Stimulated activated CD4-positive, alpha-beta T cell treated with anti-CD3 and anti-CD28 coated beads, Interleukin-1b, Interleukin-23, amount 100 ng/mL, for 48 hours (primary cell): ENCODE results near the gene MTA1.

ENCODE experiments used
- DNase-seq: peaks from one replicate; pipeline ENCODE4 v3.0.0-alpha.2; 2020

Gene MTA1

GRCh38 chr14:105478398-105479251, 59.0 kb downstream of the MTA1 start:
- no peak for DNase-seq

DNA sequence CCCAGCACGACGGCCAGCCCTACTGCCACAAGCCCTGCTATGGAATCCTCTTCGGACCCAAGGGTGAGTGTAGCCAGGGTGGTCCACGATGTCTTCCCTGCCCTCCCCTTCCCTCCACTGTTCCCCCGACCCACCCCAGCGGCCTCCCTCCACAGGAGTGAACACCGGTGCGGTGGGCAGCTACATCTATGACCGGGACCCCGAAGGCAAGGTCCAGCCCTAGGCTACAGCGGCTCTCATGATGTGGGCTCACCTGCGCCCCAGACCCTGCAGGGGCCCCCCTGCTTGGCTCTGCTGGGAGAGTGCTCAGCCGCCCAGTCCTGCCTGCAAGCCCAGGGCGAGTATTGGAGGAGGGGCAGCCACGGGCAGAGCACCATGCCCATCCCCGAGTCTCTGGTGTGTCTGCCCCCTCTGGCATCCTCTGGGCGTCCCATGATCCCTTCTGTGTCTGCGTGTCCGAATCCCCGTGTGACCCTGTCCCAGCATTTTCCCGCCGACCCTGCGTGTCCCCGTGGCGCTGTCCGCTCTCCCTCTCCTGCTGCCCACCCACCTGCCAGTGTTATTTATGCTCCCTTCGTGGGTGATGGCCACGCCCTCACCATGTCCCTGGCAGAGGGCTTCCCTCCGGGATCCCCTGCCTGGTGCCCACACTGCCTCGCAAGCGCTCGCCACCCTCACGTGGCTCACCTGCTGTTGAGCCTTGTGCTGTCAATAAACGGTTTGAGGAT, 60.0 kb downstream of the MTA1 start:
- no peak for DNase-seq

DNA sequence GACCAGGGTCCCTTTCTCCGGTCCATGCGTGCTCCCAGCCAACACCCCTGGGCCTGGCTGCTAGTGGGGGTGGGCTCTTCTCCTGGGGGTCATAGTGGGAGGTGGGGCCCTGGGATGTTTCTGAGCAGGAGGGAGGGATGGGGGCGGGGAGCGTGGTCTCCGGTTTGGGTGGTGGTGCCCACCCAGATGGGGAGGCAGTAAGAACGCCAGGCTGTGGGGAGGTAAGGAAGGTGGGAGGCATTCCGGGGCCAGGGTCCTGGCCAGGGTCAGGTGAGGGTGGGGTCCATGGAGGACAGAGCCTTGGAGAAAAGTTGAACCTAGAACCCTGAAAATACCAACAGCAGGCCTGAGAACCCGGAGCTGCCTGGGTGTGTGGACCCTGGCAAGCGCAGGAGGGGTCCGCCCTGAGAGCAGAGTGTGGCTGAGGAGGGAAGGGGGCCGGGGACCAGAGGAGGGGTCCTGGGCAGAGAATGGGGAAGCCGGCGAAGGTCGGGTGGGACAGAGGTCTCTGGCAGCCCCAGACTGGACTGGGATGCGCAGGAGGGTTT, 60.6 kb downstream of the MTA1 start:
- no peak for DNase-seq

GRCh38 chr14:105480807-105481801, 61.5 kb downstream of the MTA1 start:
- peak; percentile 89 for DNase-seq

- DNase-seq, result peak; percentile 94
These were observed 62.3 kb downstream of the MTA1 start for GRCh38 chr14:105481886-105482457.

DNA sequence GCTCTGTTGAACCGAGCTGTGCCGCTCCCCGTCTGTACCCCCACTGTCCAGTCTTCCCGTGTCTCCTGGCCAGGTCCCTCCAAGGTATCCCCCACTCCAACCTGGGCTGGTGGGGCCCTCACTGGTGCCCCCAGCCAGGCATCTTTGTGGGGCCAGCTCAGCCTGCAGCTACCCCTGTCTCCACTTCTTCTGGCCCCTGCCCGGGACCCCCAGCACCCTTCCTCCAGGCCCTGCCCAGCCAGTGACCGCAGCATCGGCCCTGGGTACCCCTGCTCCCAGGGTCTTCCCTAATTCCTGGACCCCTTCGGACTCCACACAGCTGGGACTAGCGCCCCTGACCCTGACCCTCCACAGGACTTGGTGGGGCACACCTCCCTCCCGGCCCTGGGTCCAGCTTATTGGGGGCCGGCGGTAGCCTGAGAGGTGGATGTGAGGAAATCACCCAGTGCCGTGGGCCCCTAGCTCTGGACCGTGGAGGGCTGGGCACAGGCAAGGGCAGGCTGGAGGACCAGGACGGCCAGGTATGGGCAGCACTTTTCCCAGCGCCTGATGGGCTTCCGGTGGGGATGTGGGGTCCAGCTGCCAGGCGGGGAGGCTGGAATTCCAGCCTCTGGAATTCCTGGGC, 63.0 kb downstream of the MTA1 start:
- no peak for DNase-seq

DNA sequence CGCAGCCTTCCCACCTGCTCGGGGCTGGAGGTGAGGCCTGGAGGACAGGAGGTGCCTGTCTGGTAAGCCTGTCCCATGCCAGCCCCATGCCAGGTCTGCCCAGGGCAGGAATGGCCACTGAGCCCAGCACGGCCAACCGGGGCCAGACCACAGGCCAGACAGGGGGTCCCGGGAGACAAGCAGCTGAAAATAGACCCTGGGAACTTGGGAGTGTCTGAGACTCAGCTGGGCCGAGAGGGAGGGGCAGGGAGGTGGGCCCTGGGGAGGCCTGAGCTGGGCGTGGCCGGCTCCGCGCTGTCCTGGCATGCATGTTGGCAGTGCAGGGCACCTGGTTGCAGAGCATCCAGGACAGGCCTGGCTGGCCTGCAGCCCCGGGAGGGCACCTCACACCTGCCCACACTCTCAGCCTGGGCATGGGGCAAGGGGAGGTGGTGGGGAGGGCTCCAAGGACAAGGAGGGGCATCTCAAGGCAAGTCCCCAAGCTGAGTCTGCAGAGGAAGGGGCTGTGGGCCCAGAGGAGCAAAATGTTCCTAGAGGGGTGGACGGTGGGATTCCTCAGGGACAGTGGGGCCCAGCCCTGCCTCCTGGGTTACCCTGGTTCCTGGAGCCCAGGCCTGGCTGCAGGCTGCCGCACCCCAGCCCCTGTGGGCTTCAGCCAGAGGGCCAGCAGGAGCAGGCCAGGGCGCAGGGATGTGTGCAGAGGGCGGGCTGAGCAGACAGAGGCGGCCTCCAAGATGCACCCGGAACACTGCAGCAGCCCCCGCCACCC, 63.9 kb downstream of the MTA1 start:
- no peak for DNase-seq

DNA sequence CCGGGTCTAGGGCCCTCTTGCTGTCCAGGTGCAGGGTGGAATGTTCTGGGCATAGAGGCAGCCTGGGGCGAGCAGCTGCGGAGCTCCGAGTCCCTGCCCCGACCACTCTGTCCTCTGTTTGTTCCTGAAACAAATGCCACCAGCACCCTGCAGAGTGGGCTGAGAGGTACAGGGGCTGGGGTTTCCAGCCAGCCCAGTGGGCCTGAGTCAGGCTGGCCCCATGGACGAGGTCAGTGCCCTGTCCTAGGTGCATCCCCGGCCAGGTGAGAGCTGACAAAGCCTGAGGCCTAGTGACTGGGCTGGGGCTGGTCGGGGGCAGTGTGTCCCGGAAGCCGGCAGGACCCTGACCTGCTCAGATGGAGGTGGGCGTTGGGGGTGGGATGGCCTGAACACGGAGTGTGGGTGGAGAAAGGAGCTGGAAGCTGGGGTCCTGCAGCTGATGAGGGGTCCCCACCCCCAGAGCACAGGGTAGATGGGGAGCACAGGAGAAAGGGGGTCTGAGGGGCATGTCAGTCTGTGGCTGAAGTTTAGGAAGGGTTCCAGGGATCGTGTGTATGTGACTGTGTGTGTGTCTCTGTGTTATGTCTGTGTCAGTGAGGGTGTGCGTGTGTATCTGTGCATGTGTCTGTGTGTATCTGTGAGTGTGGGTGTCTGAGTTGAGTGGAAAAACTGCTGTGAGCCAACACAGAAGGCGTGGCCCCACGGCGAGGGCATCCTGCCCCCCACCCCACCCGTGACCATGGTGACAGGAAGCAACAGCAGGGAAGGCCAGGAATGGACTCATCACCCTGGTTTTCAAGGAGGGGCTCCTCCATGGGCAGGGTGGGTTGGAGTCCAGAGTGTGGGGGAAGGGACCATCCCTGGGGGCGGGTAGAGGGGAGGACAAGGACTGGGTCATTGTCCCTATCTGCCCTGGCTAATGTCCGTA, 64.7 kb downstream of the MTA1 start:
- DNase-seq, result no peak

DNA sequence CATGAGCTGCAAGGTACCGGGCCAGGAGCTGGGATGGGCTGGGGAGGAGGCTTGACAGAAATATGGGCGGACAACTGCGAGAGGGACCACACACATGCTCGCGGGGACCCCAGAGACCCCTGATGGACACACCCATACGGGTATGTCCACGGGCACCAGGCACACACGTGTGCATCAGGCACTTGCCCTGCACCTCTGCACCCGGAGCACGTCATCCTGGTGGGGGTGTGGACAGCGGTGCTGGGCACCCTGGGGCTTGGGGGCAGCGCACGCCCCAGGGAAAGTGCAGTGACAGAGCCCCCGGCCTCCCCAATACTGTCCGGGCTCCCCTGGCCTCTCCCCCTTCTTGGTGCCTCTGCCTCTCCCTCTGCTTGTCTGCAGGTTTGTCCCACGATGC, 65.4 kb downstream of the MTA1 start:
- no peak for DNase-seq

- peak; percentile 49 for DNase-seq
These were observed 66.1 kb downstream of the MTA1 start for GRCh38 chr14:105485739-105486162.

- no peak for DNase-seq
These were observed 66.7 kb downstream of the MTA1 start, which contains the start of gene CRIP1 for GRCh38 chr14:105486163-105486973. Gene CRIP1 (plus strand): TSS chr14:105486886. CDS start chr14:105487260, 374 bp downstream.

DNA sequence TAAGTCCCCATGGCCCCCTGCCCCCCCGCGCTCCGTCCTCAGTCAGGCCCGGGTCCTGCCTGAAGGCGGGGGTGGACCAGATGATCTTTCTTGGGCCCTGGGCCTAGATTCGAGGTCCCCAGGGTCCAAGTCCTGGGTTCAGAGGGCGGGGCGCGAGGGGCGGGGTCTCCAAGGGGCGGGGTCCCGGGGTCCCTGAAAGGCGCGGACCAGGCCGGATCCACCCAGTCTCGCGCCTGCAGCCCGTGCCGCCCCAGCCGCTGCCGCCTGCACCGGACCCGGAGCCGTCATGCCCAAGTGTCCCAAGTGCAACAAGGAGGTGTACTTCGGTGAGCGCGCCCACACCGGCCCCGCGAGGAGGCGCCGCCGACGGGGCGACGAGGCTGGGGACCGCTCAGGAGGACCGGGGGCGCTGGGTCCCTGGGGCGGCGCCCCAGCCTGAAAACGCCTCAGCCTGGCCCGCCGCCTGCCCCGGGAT, 67.4 kb downstream of the MTA1 start:
- DNase-seq, result no peak

DNA sequence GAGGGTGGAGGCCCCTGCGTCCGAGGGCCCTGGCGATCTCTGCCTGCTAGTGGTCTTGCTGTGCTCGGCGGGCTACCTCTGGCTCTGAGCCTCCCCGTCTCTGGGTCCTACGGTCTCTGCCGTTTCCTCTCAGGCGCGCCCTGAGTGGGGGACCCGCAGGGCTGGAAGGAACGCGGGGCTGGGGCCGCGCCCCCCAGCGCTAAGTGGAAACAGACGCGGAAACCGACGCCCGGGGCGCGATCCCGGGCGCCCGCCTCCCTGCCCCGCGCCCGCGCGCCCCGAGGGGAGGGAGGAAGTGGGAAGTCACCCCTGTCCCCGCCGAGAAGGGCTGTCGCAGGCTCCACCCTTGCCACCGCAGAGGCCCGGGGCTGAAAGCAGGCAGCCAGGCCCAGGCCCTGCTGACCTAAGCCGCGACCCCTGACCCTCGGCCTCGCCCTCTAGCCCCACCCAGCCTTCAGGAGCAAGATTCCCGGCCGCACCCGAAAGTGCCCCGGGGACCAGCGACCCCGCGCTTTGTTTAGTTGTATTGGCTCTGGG, 67.9 kb downstream of the MTA1 start:
- peak; percentile 44 for DNase-seq

DNA sequence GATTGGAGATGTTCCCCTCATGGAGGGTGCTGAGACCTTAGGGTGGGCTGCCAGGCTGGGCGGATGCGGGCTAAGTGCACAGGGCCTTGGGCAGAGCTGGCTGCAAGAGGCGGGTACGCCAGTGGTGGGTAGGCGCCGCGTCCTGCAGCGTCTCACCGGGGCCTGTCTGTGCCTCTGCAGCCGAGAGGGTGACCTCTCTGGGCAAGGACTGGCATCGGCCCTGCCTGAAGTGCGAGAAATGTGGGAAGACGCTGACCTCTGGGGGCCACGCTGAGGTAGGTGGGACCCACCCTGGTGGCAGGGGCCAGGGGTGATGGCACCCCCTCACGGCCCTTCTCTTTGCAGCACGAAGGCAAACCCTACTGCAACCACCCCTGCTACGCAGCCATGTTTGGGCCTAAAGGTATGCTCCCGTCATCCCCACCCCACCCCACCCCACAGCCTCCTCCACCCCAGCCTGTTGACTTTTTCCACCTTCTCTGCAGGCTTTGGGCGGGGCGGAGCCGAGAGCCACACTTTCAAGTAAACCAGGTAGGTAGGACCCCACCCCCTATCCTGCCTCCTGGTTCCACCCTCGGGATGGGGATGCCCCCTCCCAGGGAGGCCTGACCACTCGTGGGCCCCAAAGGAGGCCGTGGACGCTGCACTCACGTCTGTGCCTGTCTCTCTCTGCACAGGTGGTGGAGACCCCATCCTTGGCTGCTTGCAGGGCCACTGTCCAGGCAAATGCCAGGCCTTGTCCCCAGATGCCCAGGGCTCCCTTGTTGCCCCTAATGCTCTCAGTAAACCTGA, 68.6 kb downstream of the MTA1 start:
- no peak for DNase-seq

DNA sequence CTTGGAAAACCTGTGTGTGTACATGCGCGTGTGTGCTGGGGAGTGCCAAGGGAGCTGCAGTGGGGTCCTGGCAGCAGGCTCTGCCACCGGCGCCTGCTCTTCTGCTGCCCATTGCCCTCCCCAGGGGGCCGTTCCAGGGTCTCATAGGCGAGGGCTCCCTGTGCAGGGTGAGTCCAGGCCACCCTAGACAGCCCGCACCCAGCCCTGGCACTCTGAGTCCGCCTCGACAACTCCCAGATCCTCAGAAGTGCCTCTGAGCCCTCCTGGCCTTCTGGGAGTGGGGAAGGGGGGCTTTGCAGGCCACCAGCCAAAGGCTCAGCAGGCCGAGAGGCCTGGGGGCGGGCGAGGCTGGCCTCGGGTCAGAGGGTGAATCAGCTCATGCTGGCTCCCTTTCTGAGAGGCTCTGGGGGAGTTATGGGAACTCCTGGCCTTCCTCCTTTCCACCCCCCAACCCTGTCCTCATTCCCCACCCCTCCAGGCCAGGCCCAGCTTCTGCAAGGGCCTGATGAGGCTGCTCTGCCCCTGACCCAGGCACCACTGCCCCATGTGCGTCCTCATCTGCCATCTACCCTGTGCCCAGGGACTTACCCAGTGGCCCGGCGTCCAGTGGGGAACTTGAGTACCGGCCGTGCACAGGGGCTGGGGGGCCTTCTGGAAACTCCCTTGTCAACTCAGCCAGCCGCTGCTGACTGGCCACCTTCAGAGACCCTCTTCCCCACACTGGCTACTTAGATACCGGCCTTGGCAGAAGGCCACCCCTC, 69.3 kb downstream of the MTA1 start:
- no peak for DNase-seq

- peak; percentile 85 for DNase-seq
These were observed 70.1 kb downstream of the MTA1 start for GRCh38 chr14:105489542-105490266.
